ENCODE results near the gene GRK5.

- TF ChIP-seq EZH2 (IDR thresholded peaks at IDR 0.05; ENCODE audit: insufficient read depth, poor library complexity, severe bottlenecking) (no peak), EZH2phosphoT487 (IDR thresholded peaks at IDR 0.05; ENCODE audit: insufficient read depth, low read depth) (no peak)
Observed at GRCh38 chr10:119401671-119402395, 194.5 kb downstream of the GRK5 start.
